Liver (tissue), 3 donors: ENCODE data around the gene FBLN1.

Source experiments
- CTCF ChIP-seq: fragments of 150-350 bp; IDR thresholded peaks from 2 replicates; pipeline ENCODE4 v1.5.1; 2017; ENCODE audit warnings: improper control_type of control experiment, low read depth, low read length; ENCODE audit not compliant: missing input control
- GABPA ChIP-seq, 2 donors: IDR thresholded peaks in 1 of 2; conservative IDR thresholded peaks in 1 of 2; 2 replicates each; pipeline ENCODE4 v1.6.1; 2016; ENCODE audit warnings: antibody characterized with exemption in 2 of 2, mild to moderate bottlenecking in 1 of 2, moderate library complexity in 1 of 2
- HNF4G ChIP-seq: IDR thresholded peaks from 2 replicates; pipeline ENCODE4 v1.6.1; 2016; ENCODE audit warnings: antibody characterized with exemption
- JUND ChIP-seq, 2 donors: IDR thresholded peaks; 2 replicates each; pipeline ENCODE4 v1.6.1; 2016; ENCODE audit warnings: antibody characterized with exemption in 2 of 2
- RAD21 ChIP-seq, 2 donors: IDR thresholded peaks; 2 replicates each; pipeline ENCODE4 v1.6.1; 2016; ENCODE audit warnings: antibody characterized with exemption in 2 of 2, mild to moderate bottlenecking in 2 of 2
- REST ChIP-seq: IDR thresholded peaks from 2 replicates; pipeline ENCODE4 v1.6.1; 2016; ENCODE audit warnings: antibody characterized with exemption, mild to moderate bottlenecking
- SP1 ChIP-seq: IDR thresholded peaks from 2 replicates; pipeline ENCODE4 v1.6.1; 2018; ENCODE audit warnings: antibody characterized with exemption, mild to moderate bottlenecking
- YY1 ChIP-seq: IDR thresholded peaks from 2 replicates; pipeline ENCODE4 v1.6.1; 2016; ENCODE audit warnings: antibody characterized with exemption, mild to moderate bottlenecking
- TF ChIP-seq, protein P1 (sequence below): IDR thresholded peaks from 2 replicates; pipeline ENCODE4 v1.6.1; 2016; ENCODE audit warnings: antibody characterized with exemption
- donor health status: healthy.
- donor health status: healthy.

DNA sequence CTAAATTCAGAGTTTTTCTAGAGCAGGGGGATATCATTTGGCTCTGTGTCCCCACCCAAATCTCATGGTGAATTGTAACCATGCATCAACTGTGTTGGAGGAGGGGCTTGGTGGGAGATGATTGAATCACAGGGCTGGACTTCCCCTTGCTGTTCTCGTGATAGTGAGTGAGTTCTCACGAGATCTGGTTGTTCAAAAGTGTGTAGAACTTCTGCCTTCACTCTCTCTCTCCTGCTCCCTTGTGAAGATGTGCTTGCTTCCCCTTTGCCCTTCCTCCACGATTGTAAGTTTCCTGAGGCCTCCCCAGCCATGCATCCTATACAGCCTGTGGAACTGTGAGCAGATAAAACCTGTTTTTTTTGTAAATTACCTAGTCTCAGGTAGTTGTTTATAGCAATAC lies 22.0 kb upstream of the FBLN1 start:
- TF ChIP-seq SP1 (no peak), CTCF (no peak), RAD21 (IDR thresholded peaks at IDR 0.05) (no peak), JUND (IDR thresholded peaks at IDR 0.05) (no peak), YY1 (no peak), GABPA (IDR thresholded peaks at IDR 0.05 in 1 of 2, conservative IDR thresholded peaks at IDR 0.05 in 1 of 2) (no peak), REST (no peak), HNF4G (no peak)
- TF ChIP-seq, protein P1, sequence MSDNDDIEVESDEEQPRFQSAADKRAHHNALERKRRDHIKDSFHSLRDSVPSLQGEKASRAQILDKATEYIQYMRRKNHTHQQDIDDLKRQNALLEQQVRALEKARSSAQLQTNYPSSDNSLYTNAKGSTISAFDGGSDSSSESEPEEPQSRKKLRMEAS = no peak
